Measurements from ENCODE around the gene ZNF883. TPM values are rescaled to one million over a fixed set of nuclear protein-coding genes. Genes with fewer than 3 reads are reported as not detected.
A peak's percentile ranks its signal among the peaks of the same experiment; 100 is the strongest.

ZNF883 gene
- total and polyA plus RNA-seq, 9 of the 15 experiments (the other 6 are each of a cell fraction or from before 2014, with no cell fraction given): 1.00 to 5.7 (median 3.7) TPM

GRCh38 chr9:113056191-113057106, 44.5 kb upstream of the ZNF883 start, which contains the start of gene ZFP37 (continued):
- TF ChIP-seq HOXB6 (CRISPR knock-in tag; IDR thresholded peaks at IDR 0.05; ENCODE audit: borderline replicate concordance) (no peak), ZSCAN32 (CRISPR knock-in tag; IDR thresholded peaks at IDR 0.05) (no peak), CBX1 (IDR thresholded peaks at IDR 0.05; ENCODE audit: low read depth) (no peak), CBX2 (IDR thresholded peaks at IDR 0.05; ENCODE audit: insufficient read depth, low read length, poor library complexity, severe bottlenecking) (no peak), UBTF (IDR thresholded peaks at IDR 0.05; ENCODE audit: borderline replicate concordance in 1 of 2, low read depth in 2 of 2, low read length in 2 of 2) (no peak), ZNF134 (CRISPR knock-in tag; conservative IDR thresholded peaks at IDR 0.05) (no peak), EGR1 (conservative IDR thresholded peaks at IDR 0.05) (no peak), ZBTB2 (IDR thresholded peaks at IDR 0.05) (no peak), ZNF696 (CRISPR knock-in tag; conservative IDR thresholded peaks at IDR 0.05) (no peak), NCOA4 (IDR thresholded peaks at IDR 0.05; ENCODE audit: partially characterized antibody) (no peak), ZNF277 (CRISPR knock-in tag; IDR thresholded peaks at IDR 0.05; ENCODE audit: borderline replicate concordance) (no peak), RFX1 (IDR thresholded peaks at IDR 0.05) (peak; percentile 17; the same call in 1 of the 2 replicates)

All from K562 (cell line).